ENCODE measurements around the gene ITPRID1. TPM values are rescaled to one million over a fixed set of nuclear protein-coding genes. Genes with fewer than 3 reads are reported as not detected.

Gene ITPRID1
- total and polyA plus RNA-seq, 9 of the 15 experiments (the other 6 are each of a cell fraction or from before 2014, with no cell fraction given) = not detected

DNA sequence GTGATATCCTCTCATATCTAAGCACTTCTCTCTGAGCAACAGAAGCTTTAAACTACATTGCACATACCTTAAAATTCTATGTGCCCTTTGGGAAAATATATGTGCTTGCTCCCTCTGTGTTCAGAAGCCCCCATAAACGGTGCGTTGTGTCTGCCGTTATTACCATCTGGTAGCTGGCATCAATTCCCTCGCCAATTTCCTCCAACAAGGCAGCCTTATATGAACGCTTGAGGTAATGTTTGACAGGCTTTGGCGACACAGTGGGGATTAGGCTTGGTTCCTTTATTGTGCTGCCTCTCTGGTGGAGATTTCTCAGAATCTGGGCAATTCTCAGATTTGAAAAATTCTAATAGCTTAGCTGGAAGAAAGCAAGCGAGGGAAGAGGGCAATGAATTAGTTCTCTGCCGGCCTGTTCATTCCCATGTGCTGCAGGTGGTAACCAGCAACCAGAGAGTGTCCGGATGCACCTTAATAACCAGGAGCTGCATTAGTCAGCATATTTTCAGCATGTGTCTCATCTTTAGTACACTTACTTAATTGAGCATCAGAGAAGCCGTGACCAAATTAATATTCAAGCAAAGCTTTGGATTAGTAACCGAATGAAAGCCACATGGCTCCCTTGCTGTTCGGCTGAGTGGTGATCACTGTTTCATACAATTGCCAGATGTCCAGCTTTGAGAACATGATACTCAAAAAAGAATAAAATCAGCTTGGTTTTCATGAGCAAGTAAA, 165.8 kb downstream of the ITPRID1 start (continued):
- TF ChIP-seq, protein P1, sequence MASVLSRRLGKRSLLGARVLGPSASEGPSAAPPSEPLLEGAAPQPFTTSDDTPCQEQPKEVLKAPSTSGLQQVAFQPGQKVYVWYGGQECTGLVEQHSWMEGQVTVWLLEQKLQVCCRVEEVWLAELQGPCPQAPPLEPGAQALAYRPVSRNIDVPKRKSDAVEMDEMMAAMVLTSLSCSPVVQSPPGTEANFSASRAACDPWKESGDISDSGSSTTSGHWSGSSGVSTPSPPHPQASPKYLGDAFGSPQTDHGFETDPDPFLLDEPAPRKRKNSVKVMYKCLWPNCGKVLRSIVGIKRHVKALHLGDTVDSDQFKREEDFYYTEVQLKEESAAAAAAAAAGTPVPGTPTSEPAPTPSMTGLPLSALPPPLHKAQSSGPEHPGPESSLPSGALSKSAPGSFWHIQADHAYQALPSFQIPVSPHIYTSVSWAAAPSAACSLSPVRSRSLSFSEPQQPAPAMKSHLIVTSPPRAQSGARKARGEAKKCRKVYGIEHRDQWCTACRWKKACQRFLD (CRISPR knock-in tag; IDR thresholded peaks at IDR 0.05) = no peak
- TF ChIP-seq PCBP2 (IDR thresholded peaks at IDR 0.05; ENCODE audit: low read depth, low read length, poor library complexity, severe bottlenecking) (no peak), CREM (IDR thresholded peaks at IDR 0.05; ENCODE audit: low read depth) (no peak), EP400 (IDR thresholded peaks at IDR 0.05) (no peak)

DNA sequence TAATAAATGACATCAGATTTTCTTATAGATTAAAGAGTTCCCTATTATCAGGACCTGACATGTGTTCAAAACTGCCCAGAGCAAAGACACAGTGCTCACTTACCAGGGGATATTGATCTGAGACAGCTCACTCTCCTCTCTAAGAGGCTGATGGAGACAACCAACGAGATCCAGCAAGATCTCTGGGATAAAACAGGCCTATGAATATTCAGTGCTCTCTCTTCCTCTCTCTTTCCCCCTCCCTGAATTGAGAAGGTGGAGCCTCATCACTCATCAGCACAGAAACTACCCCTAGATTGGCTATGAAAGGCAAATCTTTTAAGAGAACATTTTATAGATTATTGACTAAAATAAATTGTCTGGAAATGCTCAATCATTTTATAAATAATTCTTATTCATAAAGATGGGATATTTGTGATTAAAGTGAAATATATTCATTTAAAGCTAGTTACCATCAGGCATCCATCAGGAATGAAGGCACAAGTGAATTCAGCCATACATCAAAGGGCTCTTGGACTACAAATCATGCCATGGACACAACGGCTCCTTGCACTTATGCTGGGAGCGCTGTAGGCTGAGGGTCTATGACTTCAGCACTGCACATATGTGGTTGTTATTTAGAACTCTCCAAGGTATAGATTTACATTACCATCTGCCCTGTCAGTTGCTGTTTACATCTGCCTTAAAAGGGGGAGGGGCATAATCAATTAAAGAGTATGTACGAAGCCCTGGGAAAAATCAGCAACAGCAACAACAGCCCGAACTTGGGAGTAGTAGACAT, 169.7 kb downstream of the ITPRID1 start:
- DNase-seq (ENCODE audit: extremely low read depth in 1 of 4, low spot score in 3 of 4) (no peak), FAIRE-seq (no peak), ATAC-seq (no peak)
- H2AFZ ChIP-seq (ENCODE audit: low read depth, low read length) = no peak overlapping the region
- no peak overlapping the region for H3K4me2 ChIP-seq (ENCODE audit: insufficient read depth, low read length)
- WGBS (ENCODE audit: insufficient coverage, low coverage, missing lambda C conversion rate) = 0% methylated on average over 5 of the region's 5 CpGs
- H3K27ac ChIP-seq (ENCODE audit: extremely low read depth, low read depth, low read length) = no peak overlapping the region
- no peaks in the 10 kb centered on the region for H3K36me3 ChIP-seq (ENCODE audit: control insufficient read depth, insufficient read depth, low read length)
- no peak overlapping the region for H3K9ac ChIP-seq (ENCODE audit: insufficient read depth in 1 of 2, low read depth in 2 of 2, low read length in 2 of 2)
- no peaks in the 10 kb centered on the region for H3K79me2 ChIP-seq (ENCODE audit: control insufficient read depth, insufficient read depth, low read length)
- no TSS peak for BruUV-seq (replicated peaks)
- in situ Hi-C loops (cut with MboI) (no loop called here), intact Hi-C loops (cut with micrococcal nuclease) (no loop called here)
- CTCF ChIA-PET (ENCODE audit: low intra/inter-chr PET ratio) = no interaction called here
- H3K4me3 ChIP-seq = no peak overlapping the region
- H3K9me1 ChIP-seq (ENCODE audit: control insufficient read depth, insufficient read depth, low read length) = no peaks in the 10 kb centered on the region
- H3K4me1 ChIP-seq (replicated peaks in 1 of 2; ENCODE audit: control insufficient read depth in 2 of 2, insufficient read depth in 2 of 2, low read length in 2 of 2) = no peaks in the 10 kb centered on the region
- TF ChIP-seq ZNF282 (CRISPR knock-in tag; IDR thresholded peaks at IDR 0.05) (no peak), SRF (CRISPR knock-in tag; IDR thresholded peaks at IDR 0.05) (no peak), FUS (optimal IDR thresholded peaks at IDR 0.05; ENCODE audit: low read depth, low read length) (no peak), ARID2 (IDR thresholded peaks at IDR 0.05) (no peak), CXXC5 (CRISPR knock-in tag; IDR thresholded peaks at IDR 0.05) (no peak), ZNF174 (CRISPR knock-in tag; IDR thresholded peaks at IDR 0.05) (no peak), KDM5B (IDR thresholded peaks at IDR 0.05; ENCODE audit: insufficient replicate concordance, low read depth, low read length) (no peak), ERF (CRISPR knock-in tag; IDR thresholded peaks at IDR 0.05) (no peak), ZNF24 (IDR thresholded peaks at IDR 0.05) (no peak)
- no peaks in the 10 kb centered on the region for H3K27me3 ChIP-seq (ENCODE audit: control insufficient read depth in 2 of 2, insufficient read depth in 2 of 2, low read length in 2 of 2)
- H4K20me1 ChIP-seq (replicated peaks; ENCODE audit: control insufficient read depth, insufficient read depth, low read length) = no peaks in the 10 kb centered on the region; the same call in 1 of the 2 replicates
- no peaks in the 10 kb centered on the region for H3K9me3 ChIP-seq (replicated peaks; ENCODE audit: control insufficient read depth, insufficient read depth, low read depth, low read length)
- POLR2A ChIA-PET = no interaction called here
